Ovary (tissue), 3 donors: ENCODE results near the gene EXT2.

ENCODE experiments used
- EP300 ChIP-seq: sonication (generic); formaldehyde crosslinking; IDR thresholded peaks from one replicate; pipeline ENCODE4 v1.6.1; 2017; ENCODE audit warnings: antibody characterized with exemption
- POLR2A ChIP-seq: fragments of 450-650 bp; IDR thresholded peaks from one replicate; pipeline ENCODE4 v1.6.1; 2017; ENCODE audit warnings: antibody characterized with exemption, mild to moderate bottlenecking, moderate library complexity
- TF ChIP-seq, protein P1 (sequence below), 3 donors: fragments of 450-650 bp in 2 of 3; fragments of 200-600 bp in 1 of 3; IDR thresholded peaks; one replicate each; pipeline versions ENCODE4 v1.5.1 to v1.8.0; 2016 to 2022; ENCODE audit warnings: antibody characterized with exemption in 3 of 3, mild to moderate bottlenecking in 1 of 3
- donor health status: DM: no; HTN: no; CAD: no.

GRCh38 chr11:44128729-44129128 lies 33.3 kb downstream of the EXT2 start:
- TF ChIP-seq POLR2A (no peak), EP300 (no peak)
- TF ChIP-seq, protein P1, sequence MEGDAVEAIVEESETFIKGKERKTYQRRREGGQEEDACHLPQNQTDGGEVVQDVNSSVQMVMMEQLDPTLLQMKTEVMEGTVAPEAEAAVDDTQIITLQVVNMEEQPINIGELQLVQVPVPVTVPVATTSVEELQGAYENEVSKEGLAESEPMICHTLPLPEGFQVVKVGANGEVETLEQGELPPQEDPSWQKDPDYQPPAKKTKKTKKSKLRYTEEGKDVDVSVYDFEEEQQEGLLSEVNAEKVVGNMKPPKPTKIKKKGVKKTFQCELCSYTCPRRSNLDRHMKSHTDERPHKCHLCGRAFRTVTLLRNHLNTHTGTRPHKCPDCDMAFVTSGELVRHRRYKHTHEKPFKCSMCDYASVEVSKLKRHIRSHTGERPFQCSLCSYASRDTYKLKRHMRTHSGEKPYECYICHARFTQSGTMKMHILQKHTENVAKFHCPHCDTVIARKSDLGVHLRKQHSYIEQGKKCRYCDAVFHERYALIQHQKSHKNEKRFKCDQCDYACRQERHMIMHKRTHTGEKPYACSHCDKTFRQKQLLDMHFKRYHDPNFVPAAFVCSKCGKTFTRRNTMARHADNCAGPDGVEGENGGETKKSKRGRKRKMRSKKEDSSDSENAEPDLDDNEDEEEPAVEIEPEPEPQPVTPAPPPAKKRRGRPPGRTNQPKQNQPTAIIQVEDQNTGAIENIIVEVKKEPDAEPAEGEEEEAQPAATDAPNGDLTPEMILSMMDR (IDR thresholded peaks at IDR 0.05), result no peak
